ENCODE results near the gene MCCC1.
"Not testable (repeated sequence)": the region's sequence is repeated elsewhere in the genome, so short reads cannot be mapped to it uniquely, and the experiment has no call there.

MCCC1 gene

DNA sequence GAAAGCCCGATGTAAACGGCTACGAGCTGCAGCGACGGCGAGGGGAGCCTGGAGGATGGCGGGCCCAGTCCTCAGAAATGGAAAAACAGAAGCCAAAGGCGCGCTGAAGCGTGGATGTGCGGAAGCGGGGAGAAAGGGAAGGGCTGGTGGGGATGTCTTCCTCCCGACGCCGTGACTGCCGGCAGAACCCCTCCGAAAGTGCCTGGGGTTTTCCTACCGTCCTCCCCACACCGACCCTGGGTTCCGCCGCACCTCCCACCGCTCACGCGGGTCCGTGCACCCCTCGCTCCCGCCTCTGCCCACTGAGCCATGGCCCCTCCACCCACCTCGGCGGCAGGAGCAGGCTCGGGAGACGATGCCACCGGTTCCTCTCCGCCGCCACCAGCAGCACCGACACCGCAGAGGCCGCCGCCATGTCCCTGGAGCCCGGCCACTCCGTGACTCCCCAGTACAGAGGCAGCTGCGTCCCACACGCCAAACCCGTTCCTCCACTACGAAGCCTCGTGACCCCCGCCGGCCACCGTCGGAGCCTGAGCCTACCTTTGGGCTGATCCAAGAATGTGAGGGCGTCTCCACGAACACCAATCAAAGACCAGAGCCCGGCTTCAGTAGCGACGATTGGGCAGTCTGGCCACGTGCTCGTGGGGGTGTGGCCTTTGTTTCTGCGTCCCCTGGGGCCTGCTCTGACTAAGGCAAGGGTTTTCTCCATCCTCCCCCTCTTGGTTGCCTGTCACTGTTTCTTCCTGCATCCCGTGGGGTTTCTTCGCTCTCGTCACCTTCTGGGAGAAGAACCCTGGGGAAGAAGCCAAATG lies at the start of gene MCCC1:
MCCC1 (minus strand) TSS at position 471 of the 812 bp plus-strand sequence; CDS start at position 415, 56 bp downstream.
- peak; percentile 96 for DNase-seq

DNA sequence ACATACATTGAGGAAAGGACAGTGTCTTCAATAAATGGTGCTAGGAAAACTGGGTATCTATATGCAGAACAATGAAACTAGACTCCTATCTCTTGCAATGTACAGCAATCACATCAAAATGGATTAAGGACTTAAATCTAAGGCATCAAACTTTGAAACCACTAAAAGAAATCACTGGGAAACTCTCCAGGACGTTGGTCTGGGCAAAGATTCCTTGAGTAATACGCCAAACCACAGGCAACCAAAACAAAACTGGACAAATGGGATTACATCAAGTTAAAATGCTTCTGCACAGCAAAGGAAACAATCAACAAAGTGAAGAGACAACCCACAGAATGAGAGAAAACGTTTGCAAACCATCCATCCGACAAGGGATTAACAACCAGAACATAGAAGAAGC lies 48.8 kb upstream of the MCCC1 start:
- DNase-seq: no peak

DNA sequence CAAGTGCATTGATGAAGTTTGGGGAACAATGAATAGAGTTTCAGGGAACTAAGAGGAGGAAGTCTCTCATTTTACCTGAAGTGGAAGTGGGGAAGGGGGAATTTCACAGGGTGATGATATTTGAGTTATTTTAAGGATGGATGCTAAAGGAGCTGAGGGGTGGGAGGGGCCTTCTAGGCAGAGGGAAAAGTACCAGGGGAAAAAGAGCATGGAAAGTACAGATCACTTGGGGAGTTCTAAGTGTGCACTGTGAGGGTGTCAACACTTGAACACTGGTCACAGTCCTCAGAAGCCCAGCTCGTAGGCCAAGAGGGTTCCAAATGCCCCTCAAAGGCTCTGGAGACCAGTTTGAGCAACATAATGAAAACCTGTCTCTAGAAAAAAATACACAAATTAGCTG lies 45.1 kb upstream of the MCCC1 start:
- no peak for DNase-seq

- no peak for DNase-seq
Observed at GRCh38 chr3:183142199-183142598, 42.9 kb upstream of the MCCC1 start.

DNA sequence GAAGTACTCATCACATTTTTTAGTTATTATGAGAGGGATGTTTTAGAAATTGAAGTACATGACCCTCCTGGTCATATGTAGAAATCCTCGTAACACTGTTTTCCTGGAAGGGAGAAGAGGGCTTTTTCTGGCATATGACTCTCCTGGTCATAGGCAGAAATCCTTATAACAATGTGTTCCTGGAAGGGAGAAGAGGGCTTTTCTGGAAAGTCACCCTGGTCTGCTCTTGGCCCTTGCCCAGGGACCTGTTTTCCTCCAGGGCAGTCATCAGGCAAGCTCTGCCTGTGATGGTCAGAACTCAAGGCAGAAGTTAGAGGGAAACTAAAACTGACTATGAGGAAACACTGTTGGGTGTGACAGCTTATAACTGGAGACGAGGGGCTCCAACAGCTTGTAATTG lies 35.5 kb upstream of the MCCC1 start:
- DNase-seq: no peak

GRCh38 chr3:183132409-183132808 lies 33.1 kb upstream of the MCCC1 start:
- no peak for DNase-seq

GRCh38 chr3:183131735-183132134 lies 32.4 kb upstream of the MCCC1 start:
- DNase-seq: no peak

GRCh38 chr3:183131186-183131725 lies 32.0 kb upstream of the MCCC1 start:
- DNase-seq: no peak

GRCh38 chr3:183129243-183129642 lies 29.9 kb upstream of the MCCC1 start:
- no peak for DNase-seq

- no peak for DNase-seq
Observed at GRCh38 chr3:183128709-183129108, 29.4 kb upstream of the MCCC1 start.

DNA sequence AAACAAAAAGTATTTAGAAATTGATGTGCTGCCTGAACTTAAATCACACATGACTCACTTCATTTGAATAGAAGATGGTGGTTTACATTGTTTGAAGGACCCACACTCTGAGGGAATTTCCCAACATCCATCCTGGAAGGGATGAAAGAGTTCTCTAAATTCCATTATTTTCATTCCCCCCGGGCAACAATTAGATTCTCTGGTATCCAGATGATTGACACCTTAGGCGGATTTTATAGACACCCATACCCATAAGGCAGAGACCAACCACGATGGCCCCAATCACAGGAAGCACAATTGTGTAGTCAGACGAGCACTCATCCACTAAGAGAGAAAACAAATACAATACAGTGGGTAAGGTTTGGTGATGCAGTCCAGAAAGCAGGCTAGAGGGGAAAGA lies 24.6 kb upstream of the MCCC1 start:
- no peak for DNase-seq

DNA sequence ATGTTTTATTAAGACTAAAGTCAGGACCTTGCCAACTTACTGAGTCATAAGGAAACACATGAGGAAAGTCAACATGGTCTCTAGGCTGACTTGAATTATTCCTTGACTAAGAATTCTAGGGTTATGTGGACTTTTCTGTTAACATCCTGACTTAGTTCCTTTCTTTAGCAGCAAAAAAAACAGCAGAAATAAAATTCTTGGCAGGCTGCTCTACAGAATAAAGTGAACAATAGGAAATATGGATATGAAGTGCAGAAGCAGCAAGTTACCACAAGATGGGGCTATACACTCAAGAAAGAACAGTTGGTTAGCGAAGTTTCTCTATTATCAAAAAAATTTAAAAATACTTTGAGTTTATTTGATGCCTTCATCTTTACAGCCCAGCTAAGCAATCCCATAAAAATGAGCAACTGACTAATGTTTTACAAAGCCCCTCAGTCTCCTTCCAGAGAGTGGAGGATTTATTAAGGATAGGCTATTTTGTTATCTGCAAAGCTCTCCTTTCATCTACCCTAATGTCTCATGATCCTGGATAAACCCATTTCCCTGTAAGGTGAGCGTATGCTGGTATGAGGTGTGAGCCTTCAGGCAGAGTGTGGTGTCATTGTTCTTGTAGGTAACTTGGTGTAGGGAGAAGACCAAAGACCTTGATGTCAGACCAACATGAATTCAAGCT lies 23.1 kb upstream of the MCCC1 start:
- no peak for DNase-seq

GRCh38 chr3:183120538-183121215 lies 21.4 kb upstream of the MCCC1 start:
- DNase-seq: no peak

DNA sequence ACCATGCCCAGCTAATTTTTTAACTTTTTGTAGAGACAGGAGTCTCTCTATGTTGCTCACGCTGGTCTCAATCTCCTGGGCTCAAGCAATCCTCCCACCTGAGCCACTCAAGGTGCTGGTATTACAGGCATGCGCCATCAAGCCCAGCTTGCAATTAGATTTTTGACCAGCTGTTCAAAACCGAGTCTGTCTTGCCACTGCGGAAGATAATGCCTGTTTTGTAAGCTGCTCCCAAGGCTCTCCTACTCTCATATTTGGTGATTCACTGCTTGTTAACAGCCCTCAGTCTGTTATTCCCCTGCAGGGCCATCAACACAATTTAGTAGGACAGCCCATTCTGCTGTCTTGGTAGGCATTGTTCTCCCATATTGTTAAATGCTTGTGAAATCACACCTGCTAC lies 17.8 kb upstream of the MCCC1 start:
- DNase-seq: no peak

DNA sequence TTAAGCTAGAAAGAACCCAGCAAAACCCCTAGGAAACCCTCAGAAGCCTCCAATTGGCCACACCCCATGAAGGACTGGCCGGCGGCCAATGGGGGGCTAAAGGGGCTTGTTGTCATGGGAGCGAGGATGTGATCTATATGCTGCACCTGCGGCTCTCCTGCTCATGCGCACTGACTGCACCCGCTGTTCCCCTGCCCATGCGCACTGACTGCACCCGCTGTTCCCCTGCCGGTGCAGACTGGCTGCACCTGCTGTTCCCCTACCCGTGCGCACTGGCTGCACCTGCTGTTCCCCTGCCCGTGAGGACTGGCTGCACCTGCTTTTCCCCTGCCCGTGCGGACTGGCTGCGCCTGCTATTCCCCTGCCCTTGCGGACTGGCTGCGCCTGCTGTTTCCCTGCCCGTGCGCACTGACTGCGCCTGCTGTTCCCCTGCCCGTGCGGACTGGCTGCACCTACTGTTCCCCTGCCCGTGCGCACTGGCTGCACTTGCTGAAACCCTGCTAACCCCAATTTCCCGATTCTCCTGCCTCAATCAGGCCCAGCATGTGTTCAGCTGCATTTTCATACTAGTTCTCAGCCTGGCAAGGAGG lies 16.8 kb upstream of the MCCC1 start:
- peak; percentile 59 for DNase-seq

- no peak for DNase-seq
Observed at GRCh38 chr3:183114384-183115178, 15.3 kb upstream of the MCCC1 start.

GRCh38 chr3:183109847-183110246 lies 10.6 kb upstream of the MCCC1 start:
- DNase-seq: not testable (repeated sequence)

GRCh38 chr3:183108470-183108869 lies 9.2 kb upstream of the MCCC1 start:
- no peak for DNase-seq

DNA sequence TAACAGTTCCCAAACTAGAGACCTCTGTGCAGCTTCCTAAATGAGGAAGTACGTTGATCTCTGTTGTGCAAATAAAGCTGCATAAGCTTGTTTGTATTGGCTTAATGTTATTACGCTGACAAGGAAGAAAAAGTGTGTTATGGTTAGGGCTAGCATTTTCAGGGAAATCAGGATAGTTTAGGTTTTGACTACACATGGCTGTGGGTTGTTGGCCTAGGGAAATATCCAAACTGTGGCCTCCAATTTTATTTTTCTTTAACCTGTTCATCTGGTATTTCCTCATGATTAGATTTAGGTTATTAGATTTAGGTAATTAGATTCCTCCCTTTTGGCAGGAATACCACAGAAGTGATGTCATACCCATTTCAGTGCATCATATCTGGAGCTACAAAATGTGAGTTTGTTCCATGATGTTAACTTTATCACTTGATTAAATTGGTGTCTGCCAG lies 8.7 kb upstream of the MCCC1 start:
- DNase-seq: no peak

- DNase-seq: not testable (repeated sequence)
Observed at GRCh38 chr3:183107372-183107771, 8.1 kb upstream of the MCCC1 start.

GRCh38 chr3:183106635-183107034 lies 7.3 kb upstream of the MCCC1 start:
- no peak for DNase-seq

GRCh38 chr3:183103950-183104349 lies 4.7 kb upstream of the MCCC1 start:
- not testable (repeated sequence) for DNase-seq
